Activated CD4-positive, alpha-beta T cell treated with anti-CD3 and anti-CD28 coated beads, Interleukin-2, amount 50 U/mL, for 16 hours (primary cell): ENCODE results near the gene FBXO40.

ENCODE experiments used
- DNase-seq: peaks from one replicate; pipeline ENCODE4 v3.0.0-alpha.2; 2020

FBXO40 gene

GRCh38 chr3:121624147-121624899, 31.1 kb downstream of the FBXO40 start:
- no peak for DNase-seq

GRCh38 chr3:121626495-121626894, 33.3 kb downstream of the FBXO40 start:
- no peak for DNase-seq

GRCh38 chr3:121627211-121627610, 34.0 kb downstream of the FBXO40 start:
- no peak for DNase-seq

- DNase-seq, result no peak
Observed at GRCh38 chr3:121627622-121628021, 34.4 kb downstream of the FBXO40 start.

GRCh38 chr3:121629601-121630000, 36.4 kb downstream of the FBXO40 start:
- DNase-seq, result no peak

- no peak for DNase-seq
Observed at GRCh38 chr3:121630355-121630754, 37.2 kb downstream of the FBXO40 start.

- no peak for DNase-seq
Observed at GRCh38 chr3:121637922-121638321, 44.7 kb downstream of the FBXO40 start.

- no peak for DNase-seq
Observed at GRCh38 chr3:121641127-121641526, 47.9 kb downstream of the FBXO40 start.

- no peak for DNase-seq
Observed at GRCh38 chr3:121642601-121643314, 49.6 kb downstream of the FBXO40 start.

- DNase-seq, result no peak
Observed at GRCh38 chr3:121645054-121645453, 51.9 kb downstream of the FBXO40 start.

- no peak for DNase-seq
Observed at GRCh38 chr3:121648219-121648958, 55.2 kb downstream of the FBXO40 start.

GRCh38 chr3:121649645-121650044, 56.5 kb downstream of the FBXO40 start:
- DNase-seq, result peak; percentile 32

- no peak for DNase-seq
Observed at GRCh38 chr3:121651684-121652083, 58.5 kb downstream of the FBXO40 start.

GRCh38 chr3:121654493-121655385, 61.6 kb downstream of the FBXO40 start:
- peak; percentile 76 for DNase-seq

- no peak for DNase-seq
Observed at GRCh38 chr3:121658716-121659435, 65.7 kb downstream of the FBXO40 start.

GRCh38 chr3:121659586-121659985, 66.4 kb downstream of the FBXO40 start:
- DNase-seq, result peak; percentile 8

- DNase-seq, result peak; percentile 85
Observed at GRCh38 chr3:121660356-121661171, 67.4 kb downstream of the FBXO40 start, which contains the start of gene HCLS1. HCLS1 (minus strand) TSS chr3:121660903; CDS start chr3:121658347, 2,556 bp downstream.

- no peak for DNase-seq
Observed at GRCh38 chr3:121661376-121661775, 68.2 kb downstream of the FBXO40 start.

GRCh38 chr3:121662742-121663141, 69.6 kb downstream of the FBXO40 start:
- DNase-seq, result no peak

GRCh38 chr3:121663171-121663847, 70.1 kb downstream of the FBXO40 start:
- DNase-seq, result no peak
